ENCODE measurements around the gene CTSL.

GRCh38 chr9:87676976-87677775 is 48.7 kb upstream of the CTSL start:
- TF ChIP-seq, protein P1, sequence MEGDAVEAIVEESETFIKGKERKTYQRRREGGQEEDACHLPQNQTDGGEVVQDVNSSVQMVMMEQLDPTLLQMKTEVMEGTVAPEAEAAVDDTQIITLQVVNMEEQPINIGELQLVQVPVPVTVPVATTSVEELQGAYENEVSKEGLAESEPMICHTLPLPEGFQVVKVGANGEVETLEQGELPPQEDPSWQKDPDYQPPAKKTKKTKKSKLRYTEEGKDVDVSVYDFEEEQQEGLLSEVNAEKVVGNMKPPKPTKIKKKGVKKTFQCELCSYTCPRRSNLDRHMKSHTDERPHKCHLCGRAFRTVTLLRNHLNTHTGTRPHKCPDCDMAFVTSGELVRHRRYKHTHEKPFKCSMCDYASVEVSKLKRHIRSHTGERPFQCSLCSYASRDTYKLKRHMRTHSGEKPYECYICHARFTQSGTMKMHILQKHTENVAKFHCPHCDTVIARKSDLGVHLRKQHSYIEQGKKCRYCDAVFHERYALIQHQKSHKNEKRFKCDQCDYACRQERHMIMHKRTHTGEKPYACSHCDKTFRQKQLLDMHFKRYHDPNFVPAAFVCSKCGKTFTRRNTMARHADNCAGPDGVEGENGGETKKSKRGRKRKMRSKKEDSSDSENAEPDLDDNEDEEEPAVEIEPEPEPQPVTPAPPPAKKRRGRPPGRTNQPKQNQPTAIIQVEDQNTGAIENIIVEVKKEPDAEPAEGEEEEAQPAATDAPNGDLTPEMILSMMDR (IDR thresholded peaks at IDR 0.05), result no peak
- no peak for TF ChIP-seq POLR2A (IDR thresholded peaks at IDR 0.05)
